ENCODE measurements around the gene AP4M1. TPM values are rescaled to one million over a fixed set of nuclear protein-coding genes. Genes with fewer than 3 reads are reported as not detected.

AP4M1 gene, protein sequence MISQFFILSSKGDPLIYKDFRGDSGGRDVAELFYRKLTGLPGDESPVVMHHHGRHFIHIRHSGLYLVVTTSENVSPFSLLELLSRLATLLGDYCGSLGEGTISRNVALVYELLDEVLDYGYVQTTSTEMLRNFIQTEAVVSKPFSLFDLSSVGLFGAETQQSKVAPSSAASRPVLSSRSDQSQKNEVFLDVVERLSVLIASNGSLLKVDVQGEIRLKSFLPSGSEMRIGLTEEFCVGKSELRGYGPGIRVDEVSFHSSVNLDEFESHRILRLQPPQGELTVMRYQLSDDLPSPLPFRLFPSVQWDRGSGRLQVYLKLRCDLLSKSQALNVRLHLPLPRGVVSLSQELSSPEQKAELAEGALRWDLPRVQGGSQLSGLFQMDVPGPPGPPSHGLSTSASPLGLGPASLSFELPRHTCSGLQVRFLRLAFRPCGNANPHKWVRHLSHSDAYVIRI
- total RNA-seq, result 29.7 TPM

DNA sequence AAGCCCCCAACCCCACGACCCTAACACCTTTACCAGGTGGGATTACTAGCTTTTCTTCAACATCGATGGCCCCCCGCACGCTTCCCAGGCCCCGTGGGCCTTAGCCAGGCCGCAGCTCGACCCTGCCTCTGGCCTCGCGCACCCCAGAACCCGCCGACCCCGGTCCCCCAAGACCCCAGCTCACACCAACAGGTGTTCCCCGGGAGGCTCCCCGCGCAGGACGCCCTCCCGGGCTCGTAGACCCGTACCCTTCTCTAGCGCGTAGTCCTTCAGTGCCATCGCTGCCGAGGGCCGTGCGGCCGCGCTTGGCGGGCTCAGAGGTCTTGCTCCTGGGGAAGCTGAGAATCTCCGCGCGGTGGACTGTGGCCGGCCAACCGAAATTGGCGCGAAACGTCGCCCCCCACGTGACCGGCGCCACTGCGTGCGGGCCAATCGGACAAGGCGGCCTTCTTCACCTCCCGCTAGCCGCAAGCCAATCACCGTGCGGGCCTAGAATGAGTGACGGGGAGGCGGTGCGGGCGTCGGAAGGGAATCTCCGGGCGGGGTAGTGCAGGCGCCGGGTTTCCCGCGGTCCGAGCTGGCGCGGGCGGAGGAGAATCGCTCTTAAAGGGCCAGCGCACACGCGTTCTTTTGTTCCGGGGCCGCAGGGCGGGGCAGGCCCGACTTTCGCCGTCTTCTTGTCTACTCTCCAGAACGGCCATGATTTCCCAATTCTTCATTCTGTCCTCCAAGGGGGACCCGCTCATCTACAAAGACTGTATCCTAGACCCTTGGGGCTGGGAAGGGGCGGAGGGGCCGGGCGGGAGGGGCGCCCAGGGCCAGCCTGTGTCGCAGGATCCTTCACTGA lies at the start of gene AP4M1, which contains the start of gene MCM7:
Gene AP4M1, plus strand, starts transcription at position 628 of the 847 bp plus-strand sequence. Its CDS starts 72 bp downstream, at position 700.
Gene MCM7, minus strand, starts transcription at position 382 of the 847 bp plus-strand sequence. Its CDS starts 103 bp downstream, at position 279.

DNA sequence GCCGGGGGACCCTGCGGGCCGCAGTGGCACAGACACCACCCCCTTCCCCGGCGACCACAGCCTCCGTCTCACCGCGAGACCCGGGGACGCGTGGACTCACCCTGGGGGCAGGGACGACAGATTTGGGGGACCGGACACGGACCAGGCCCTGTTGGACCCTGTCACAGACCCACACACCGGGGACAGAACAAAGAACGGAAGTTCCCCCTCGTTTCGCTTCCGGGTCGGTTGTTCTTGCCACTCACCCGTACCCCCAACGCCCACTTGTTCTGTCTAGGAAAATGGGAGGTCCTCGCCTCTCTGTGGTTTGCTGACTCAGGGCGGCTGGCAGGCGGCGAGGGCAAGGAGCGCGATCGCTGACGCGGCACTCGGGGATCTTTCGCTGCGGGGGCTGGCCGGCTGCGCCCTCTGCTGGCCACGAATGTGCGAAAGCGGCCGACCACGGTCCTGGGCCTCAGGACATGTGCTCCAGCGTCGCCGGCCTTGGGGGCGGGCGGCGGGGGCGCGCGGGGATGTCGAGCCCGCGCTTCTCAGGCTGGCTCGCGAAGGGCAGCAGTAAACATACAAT lies 19.8 kb upstream of the AP4M1 start, which contains the start of gene ZNF3:
Gene ZNF3, minus strand, starts transcription at position 189 of the 568 bp plus-strand sequence. CDS start 4,366 bp downstream, outside the sequence.

DNA sequence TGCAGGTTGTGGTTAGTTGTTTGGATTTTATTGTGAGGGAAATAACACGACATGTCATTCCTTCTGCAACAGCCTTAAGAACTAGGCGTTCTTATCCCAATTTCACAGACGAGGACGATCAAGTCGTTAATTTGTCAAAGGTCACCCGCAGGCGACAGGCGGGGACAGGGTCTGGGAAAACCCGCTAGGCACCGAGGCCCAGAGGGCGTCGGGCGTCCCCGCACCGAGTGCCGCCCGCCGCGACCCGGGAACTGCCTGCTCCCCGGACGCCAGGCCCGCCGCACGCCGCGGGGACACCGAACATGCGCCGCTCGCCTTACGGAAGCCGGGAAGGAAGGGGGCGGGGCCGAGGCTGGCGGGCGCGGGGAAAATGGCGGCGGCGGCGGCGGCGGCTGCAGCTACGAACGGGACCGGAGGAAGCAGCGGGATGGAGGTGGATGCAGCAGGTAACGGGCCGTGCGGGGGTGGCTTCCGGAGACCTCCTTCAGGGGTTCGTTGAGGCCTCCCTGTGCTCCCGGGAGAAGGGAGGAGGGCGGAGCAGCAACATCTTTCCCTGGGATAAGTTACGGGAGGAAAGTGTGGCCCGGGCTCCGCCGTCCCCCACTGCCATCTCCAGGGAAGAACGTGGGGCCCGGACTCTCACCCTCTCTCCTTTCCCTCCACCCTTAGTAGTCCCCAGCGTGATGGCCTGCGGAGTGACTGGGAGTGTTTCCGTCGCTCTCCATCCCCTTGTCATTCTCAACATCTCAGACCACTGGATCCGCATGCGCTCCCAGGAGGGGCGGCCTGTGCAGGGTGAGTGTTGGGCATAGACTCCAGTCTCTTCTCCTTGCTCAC lies 12.6 kb upstream of the AP4M1 start, which contains the start of gene COPS6:
Gene COPS6, plus strand, starts transcription at position 349 of the 837 bp plus-strand sequence. Its CDS starts 22 bp downstream, at position 371.

DNA sequence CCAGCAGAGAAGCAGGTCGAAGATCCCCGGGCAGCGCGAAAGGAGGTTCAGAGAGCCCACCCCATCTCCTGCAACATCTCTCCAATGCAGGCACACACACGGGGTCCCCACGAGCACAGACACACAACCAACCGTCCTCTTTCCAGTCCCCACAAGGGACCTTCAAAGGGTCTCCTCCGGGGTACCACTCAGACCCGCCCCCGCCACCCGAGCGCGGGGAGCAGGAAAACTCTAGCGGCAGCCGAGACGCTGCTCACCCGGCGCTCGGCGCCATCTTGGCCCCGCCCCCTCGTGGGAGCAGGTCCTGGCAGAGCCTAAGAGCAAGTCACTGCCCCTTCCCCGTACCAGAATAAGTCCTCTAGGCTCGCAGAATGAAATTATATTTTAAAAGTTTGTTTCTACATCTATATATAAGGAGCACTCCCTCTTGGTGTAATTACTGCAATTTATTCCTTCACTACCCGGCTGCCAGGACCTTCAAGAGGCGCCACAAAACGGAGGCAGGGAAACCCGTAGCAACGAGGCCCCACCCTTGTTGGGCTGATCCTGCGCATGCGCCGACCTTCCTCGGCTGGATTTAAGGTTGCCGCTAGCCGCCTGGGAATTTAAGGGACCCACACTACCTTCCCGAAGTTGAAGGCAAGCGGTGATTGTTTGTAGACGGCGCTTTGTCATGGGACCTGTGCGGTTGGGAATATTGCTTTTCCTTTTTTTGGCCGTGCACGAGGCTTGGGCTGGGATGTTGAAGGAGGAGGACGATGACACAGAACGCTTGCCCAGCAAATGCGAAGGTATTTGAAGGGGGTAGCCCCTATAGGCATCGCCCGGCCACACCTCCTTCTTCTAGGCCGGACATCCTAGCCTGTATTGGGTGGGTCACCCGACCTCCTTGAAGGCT lies 17.9 kb downstream of the AP4M1 start, which contains the start of the genes CNPY4 and TAF6:
Gene CNPY4, plus strand, starts transcription at position 563 of the 898 bp plus-strand sequence. Its CDS starts 111 bp downstream, at position 674.
Gene TAF6, minus strand, starts transcription at position 287 of the 898 bp plus-strand sequence. CDS start 5,149 bp downstream, outside the sequence.

DNA sequence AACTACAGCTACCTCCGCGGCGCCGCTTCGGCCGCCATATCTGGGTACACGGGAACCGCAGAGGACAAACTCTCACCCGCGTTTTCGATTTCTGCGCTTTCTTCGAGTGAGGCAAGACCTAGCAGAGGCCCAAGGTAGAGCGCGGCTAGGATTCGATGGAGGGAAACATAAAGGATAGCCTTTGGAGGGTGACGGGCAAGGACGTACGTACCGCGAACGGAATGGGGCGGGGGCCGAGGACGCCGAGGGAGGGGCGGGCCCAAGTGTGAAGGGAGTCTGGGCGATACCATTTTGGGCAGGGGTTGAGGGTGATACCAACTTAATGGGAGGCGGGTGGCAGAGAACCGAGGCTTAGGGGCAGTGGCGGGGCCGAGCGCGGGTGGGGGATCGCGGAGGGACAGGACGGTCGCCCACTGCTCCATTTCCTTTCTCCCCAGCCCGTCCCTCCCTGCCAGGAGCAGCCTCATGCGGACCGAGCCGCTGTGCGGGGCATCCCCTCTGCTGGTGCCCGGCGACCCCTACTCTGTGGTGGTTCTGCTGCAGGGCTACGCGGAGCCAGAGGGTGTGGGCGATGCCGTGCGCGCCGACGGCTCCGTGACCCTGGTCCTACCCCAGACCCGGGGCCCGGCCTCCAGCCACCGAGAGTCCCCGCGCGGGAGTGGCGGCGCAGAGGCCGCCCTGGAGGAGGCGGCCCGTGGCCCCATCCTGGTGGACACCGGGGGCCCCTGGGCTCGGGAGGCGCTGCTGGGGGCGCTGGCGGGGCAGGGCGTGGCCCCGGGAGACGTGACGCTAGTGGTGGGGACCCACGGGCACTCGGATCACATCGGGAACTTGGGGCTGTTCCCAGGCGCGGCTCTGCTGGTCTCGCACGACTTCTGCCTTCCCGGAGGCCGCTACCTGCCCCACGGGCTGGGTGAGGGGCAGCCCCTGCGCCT lies 25.8 kb downstream of the AP4M1 start, which contains the start of gene MBLAC1:
Gene MBLAC1, plus strand, starts transcription at position 37 of the 935 bp plus-strand sequence. Its CDS starts 429 bp downstream, at position 466.

DNA sequence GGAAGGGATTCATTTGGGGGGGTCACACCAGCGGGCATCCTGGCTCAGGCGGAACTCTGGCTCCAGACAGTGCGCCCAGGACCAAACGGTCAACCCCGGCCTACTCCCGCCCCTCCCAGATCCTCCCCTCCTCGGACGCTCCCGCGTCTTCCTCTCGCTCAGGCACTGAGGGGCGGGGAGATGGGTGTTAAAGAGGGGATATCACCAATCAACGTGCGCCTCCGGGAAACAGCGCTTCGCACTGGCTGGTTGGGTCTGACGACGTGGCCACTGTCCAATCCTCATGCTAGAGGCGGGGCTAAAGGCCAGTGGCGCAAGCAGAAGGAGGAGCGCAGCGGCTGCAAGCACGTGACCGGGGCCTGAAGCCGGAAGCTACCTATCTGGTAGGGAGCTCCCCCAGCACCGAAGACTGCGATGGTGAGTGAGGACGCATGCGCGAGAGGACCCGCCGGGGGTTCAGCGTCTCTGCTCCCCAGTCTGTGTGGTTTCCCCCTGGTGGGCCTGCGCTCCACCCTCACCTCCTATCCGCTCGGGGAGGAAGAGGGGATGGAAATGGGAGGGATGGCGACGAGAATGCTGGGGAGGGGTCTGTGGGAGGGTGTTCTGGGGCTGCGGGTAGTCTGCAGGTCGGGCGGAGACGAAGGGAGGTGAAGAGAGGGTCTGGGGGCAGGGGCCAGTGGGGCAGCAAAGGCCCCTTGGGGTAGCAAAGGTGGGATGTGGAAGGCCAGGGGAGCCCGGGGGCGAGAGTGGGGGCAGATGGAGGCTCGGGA lies 47.3 kb downstream of the AP4M1 start, which contains the start of gene LAMTOR4:
Gene LAMTOR4, plus strand, starts transcription at position 360 of the 770 bp plus-strand sequence. Its CDS starts 55 bp downstream, at position 415.

Small RNA genes lying within 50 kb of the gene (small RNA-seq; reads per million reads assigned to genes)
- gene MIR106B (ENCODE audit: low replicate concordance) (110 reads per million, percentile 95 among the genes with 10 or more reads in this experiment), gene MIR25 (ENCODE audit: low replicate concordance) (1,557 reads per million, percentile 99 among the genes with 10 or more reads in this experiment), gene MIR93 (ENCODE audit: low replicate concordance) (1,097 reads per million, percentile 98 among the genes with 10 or more reads in this experiment)

Other genes starting within 250 kb of the AP4M1 start
- gene OR2AE1, start 224.6 kb upstream of the AP4M1 start, total RNA-seq, result not detected
- gene TRIM4, start 182.1 kb upstream of the AP4M1 start, total RNA-seq, result 20.7 TPM
- gene GJC3, start 172.0 kb upstream of the AP4M1 start, total RNA-seq, result not detected
- gene AZGP1, start 125.6 kb upstream of the AP4M1 start, total RNA-seq, result not detected
- gene ZKSCAN1, start 86.0 kb upstream of the AP4M1 start, total RNA-seq, result 87.0 TPM
- gene ZSCAN21, start 51.9 kb upstream of the AP4M1 start, total RNA-seq, result 21.3 TPM
- 72.9 TPM for gene ZNF3, start 19.9 kb upstream of the AP4M1 start, total RNA-seq
- gene COPS6, start 12.7 kb upstream of the AP4M1 start, total RNA-seq, result 35.7 TPM
- gene MCM7, start 246 bp upstream of the AP4M1 start, total RNA-seq, result 76.1 TPM
- gene TAF6, start 17.7 kb downstream of the AP4M1 start, total RNA-seq, result 27.9 TPM
- gene CNPY4, start 18.0 kb downstream of the AP4M1 start, total RNA-seq, result 22.5 TPM
- gene MBLAC1, start 25.3 kb downstream of the AP4M1 start, total RNA-seq, result 8.1 TPM
- gene LAMTOR4, start 47.3 kb downstream of the AP4M1 start, total RNA-seq, result 31.0 TPM
- gene TRAPPC14, start 57.1 kb downstream of the AP4M1 start, total RNA-seq, result 19.7 TPM
- 7.2 TPM for gene GAL3ST4, start 67.0 kb downstream of the AP4M1 start, total RNA-seq
- 67.3 TPM for gene GPC2, start 75.7 kb downstream of the AP4M1 start, total RNA-seq
- 1.3 TPM for gene STAG3, start 76.3 kb downstream of the AP4M1 start, total RNA-seq
- gene PVRIG, start 118.3 kb downstream of the AP4M1 start, total RNA-seq, result not detected
- not detected for gene SPDYE3, start 206.1 kb downstream of the AP4M1 start, total RNA-seq

All from parietal lobe (tissue), 2 donors.